GM12892 (cell line): Measurements from ENCODE around the gene TMC7.

Source experiments
- POLR2A ChIP-seq: IDR thresholded peaks from 2 replicates; pipeline ENCODE4 v1.6.1; 2011; ENCODE audit warnings: low read depth, low read length, control low read depth
- POLR2AphosphoS5 ChIP-seq: IDR thresholded peaks from 2 replicates; pipeline ENCODE4 v1.6.1; 2011; ENCODE audit warnings: low read depth, low read length, control low read depth

GRCh38 chr16:18983565-18984434, at the start of gene TMC7:
- TF ChIP-seq POLR2A (no peak), POLR2AphosphoS5 (no peak)
